Tibial nerve (tissue), 3 donors: ENCODE data around the gene PTPRC.

Experiments
- POLR2A ChIP-seq, 2 donors: fragments of 450-650 bp; IDR thresholded peaks; one replicate each; pipeline ENCODE4 v1.6.1; 2017; ENCODE audit warnings: antibody characterized with exemption in 2 of 2, mild to moderate bottlenecking in 2 of 2, moderate library complexity in 2 of 2
- TF ChIP-seq, protein P1 (sequence below), 5 experiments: fragments of 200-600 bp in 3 of 5; fragments of 450-650 bp in 2 of 5; sonication (generic) in 3 of 5; IDR thresholded peaks; one replicate each; pipeline ENCODE4 v1.5.1; 2016 to 2019; ENCODE audit warnings: antibody characterized with exemption in 5 of 5, mild to moderate bottlenecking in 3 of 5, moderate library complexity in 2 of 5

DNA sequence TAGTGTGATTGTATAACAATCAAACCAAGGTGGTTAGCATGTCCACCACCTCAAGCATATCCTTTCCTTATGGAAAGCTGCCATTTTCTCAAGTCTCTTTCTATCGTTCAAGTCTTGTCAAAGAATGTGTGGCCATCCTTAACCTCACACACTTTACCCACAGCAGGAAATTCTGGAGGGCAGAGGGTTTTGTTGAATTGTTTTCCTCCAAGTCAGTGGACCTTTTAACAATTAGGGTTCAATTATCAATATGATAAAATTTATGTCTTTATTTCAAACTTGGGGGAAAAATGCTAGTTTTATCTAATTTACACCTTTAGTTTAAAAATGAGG is 14.2 kb upstream of the PTPRC start:
- TF ChIP-seq, protein P1, sequence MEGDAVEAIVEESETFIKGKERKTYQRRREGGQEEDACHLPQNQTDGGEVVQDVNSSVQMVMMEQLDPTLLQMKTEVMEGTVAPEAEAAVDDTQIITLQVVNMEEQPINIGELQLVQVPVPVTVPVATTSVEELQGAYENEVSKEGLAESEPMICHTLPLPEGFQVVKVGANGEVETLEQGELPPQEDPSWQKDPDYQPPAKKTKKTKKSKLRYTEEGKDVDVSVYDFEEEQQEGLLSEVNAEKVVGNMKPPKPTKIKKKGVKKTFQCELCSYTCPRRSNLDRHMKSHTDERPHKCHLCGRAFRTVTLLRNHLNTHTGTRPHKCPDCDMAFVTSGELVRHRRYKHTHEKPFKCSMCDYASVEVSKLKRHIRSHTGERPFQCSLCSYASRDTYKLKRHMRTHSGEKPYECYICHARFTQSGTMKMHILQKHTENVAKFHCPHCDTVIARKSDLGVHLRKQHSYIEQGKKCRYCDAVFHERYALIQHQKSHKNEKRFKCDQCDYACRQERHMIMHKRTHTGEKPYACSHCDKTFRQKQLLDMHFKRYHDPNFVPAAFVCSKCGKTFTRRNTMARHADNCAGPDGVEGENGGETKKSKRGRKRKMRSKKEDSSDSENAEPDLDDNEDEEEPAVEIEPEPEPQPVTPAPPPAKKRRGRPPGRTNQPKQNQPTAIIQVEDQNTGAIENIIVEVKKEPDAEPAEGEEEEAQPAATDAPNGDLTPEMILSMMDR (IDR thresholded peaks at IDR 0.05) = no peak
- no peak for TF ChIP-seq POLR2A (IDR thresholded peaks at IDR 0.05)
